LNCaP clone FGC (cell line): Measurements from ENCODE around the gene MDN1.

Experiments used
- DNase-seq: peaks from one replicate; pipeline ENCODE4 v3.0.0-alpha.2; 2011; ENCODE audit warnings: low read depth
- H3K4me3 ChIP-seq: 2 replicates; pipeline ENCODE4 v1.5.1; 2011; ENCODE audit warnings: mild to moderate bottlenecking, low read depth, low read length, control low read depth
- CTCF ChIP-seq: IDR thresholded peaks from 2 replicates; pipeline ENCODE4 v1.5.1; 2012; ENCODE audit warnings: mild to moderate bottlenecking; ENCODE audit not compliant: control insufficient read depth, insufficient read depth; ENCODE audit errors: extremely low read depth

Gene MDN1

GRCh38 chr6:89612121-89612520 is 207.5 kb downstream of the MDN1 start:
- TF ChIP-seq CTCF, result no peak
- DNase-seq, result no peak
- no peak overlapping the region for H3K4me3 ChIP-seq

DNA sequence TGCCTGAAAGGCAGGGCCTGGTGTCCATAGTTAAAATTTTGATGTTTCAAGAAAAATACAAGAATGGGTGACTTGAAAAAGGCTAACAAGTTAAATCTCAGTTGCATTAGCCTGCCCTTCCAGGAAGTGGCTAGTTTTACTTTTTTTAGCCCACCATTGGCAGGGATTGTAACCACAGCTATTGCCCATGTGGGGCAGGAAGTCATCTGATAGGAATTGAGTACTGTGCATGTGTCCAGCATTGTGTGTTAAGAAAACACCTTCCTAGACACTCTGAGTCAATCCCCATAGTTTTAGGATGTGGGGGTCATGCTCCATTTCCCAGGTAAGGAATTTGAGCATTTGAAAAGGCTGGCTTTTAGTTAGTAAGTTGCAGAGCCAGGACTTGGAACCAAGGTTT is 207.9 kb downstream of the MDN1 start:
- no peak for TF ChIP-seq CTCF
- no peak for DNase-seq
- no peak overlapping the region for H3K4me3 ChIP-seq

GRCh38 chr6:89610149-89610642 is 209.4 kb downstream of the MDN1 start:
- DNase-seq, result no peak
- TF ChIP-seq CTCF, result peak; percentile 57
- no peak overlapping the region for H3K4me3 ChIP-seq

DNA sequence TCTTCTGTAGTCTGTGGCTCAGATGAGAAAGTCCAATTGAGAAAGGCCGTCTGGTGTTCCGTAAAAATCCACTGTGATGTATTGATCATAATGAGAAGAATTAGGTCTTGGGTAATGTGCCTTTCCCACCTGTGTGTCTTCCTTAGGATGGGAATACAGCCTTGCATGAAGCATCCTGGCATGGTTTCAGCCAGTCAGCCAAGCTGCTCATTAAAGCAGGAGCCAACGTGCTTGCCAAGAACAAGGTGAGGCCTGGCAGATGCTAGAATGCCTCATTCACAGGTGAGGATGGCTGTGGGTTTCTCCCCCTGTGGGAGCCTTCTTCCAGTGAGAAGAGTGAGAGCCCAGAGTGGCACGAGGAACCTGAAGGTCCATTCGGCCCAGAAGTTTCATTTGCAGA is 213.7 kb downstream of the MDN1 start:
- DNase-seq, result peak; percentile 61
- H3K4me3 ChIP-seq, result no peak overlapping the region

GRCh38 chr6:89604653-89605052 is 214.9 kb downstream of the MDN1 start:
- no peak for TF ChIP-seq CTCF

More for the DNA sequence above, 213.7 kb downstream of the MDN1 start:
- no peak for TF ChIP-seq CTCF

GRCh38 chr6:89602166-89602565 is 217.4 kb downstream of the MDN1 start:
- DNase-seq, result no peak
- TF ChIP-seq CTCF, result no peak
- no peak overlapping the region for H3K4me3 ChIP-seq

More at GRCh38 chr6:89604653-89605052, 214.9 kb downstream of the MDN1 start:
- no peak overlapping the region for H3K4me3 ChIP-seq
- no peak for DNase-seq

DNA sequence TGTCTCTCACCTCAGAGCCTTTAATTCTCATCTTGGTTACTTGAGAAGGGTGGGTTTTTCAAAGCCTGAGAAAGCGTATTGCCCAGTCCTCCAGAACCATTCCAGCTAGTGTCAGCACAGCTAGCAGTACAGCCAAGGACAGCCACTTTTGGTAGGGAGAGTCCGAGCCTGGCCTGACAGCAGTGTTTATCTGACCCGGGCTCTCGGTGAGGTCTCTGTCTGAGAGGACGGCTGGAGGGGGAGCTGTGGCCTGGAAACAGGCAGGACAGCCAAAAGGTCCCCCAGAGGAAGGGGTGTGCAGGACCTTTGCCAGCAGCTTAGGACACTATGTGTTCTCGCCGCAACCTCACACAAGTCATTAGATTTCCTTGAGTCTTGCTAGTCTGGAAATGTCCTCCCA is 219.9 kb downstream of the MDN1 start:
- H3K4me3 ChIP-seq, result no peak overlapping the region
- TF ChIP-seq CTCF, result no peak
- no peak for DNase-seq
